Activated T-cell treated with anti-CD3 and anti-CD28 coated beads, Interleukin-2, amount 50 U/mL, for 1 hour (primary cell): Measurements from ENCODE around the gene PTPRC.
"Not testable (repeated sequence)": the region's sequence is repeated elsewhere in the genome, so short reads cannot be mapped to it uniquely, and the experiment has no call there.

ENCODE experiments used
- DNase-seq: peaks from one replicate; pipeline ENCODE4 v3.0.0-alpha.2; 2020

Gene PTPRC, protein sequence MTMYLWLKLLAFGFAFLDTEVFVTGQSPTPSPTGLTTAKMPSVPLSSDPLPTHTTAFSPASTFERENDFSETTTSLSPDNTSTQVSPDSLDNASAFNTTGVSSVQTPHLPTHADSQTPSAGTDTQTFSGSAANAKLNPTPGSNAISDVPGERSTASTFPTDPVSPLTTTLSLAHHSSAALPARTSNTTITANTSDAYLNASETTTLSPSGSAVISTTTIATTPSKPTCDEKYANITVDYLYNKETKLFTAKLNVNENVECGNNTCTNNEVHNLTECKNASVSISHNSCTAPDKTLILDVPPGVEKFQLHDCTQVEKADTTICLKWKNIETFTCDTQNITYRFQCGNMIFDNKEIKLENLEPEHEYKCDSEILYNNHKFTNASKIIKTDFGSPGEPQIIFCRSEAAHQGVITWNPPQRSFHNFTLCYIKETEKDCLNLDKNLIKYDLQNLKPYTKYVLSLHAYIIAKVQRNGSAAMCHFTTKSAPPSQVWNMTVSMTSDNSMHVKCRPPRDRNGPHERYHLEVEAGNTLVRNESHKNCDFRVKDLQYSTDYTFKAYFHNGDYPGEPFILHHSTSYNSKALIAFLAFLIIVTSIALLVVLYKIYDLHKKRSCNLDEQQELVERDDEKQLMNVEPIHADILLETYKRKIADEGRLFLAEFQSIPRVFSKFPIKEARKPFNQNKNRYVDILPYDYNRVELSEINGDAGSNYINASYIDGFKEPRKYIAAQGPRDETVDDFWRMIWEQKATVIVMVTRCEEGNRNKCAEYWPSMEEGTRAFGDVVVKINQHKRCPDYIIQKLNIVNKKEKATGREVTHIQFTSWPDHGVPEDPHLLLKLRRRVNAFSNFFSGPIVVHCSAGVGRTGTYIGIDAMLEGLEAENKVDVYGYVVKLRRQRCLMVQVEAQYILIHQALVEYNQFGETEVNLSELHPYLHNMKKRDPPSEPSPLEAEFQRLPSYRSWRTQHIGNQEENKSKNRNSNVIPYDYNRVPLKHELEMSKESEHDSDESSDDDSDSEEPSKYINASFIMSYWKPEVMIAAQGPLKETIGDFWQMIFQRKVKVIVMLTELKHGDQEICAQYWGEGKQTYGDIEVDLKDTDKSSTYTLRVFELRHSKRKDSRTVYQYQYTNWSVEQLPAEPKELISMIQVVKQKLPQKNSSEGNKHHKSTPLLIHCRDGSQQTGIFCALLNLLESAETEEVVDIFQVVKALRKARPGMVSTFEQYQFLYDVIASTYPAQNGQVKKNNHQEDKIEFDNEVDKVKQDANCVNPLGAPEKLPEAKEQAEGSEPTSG (N-terminal part only)

DNA sequence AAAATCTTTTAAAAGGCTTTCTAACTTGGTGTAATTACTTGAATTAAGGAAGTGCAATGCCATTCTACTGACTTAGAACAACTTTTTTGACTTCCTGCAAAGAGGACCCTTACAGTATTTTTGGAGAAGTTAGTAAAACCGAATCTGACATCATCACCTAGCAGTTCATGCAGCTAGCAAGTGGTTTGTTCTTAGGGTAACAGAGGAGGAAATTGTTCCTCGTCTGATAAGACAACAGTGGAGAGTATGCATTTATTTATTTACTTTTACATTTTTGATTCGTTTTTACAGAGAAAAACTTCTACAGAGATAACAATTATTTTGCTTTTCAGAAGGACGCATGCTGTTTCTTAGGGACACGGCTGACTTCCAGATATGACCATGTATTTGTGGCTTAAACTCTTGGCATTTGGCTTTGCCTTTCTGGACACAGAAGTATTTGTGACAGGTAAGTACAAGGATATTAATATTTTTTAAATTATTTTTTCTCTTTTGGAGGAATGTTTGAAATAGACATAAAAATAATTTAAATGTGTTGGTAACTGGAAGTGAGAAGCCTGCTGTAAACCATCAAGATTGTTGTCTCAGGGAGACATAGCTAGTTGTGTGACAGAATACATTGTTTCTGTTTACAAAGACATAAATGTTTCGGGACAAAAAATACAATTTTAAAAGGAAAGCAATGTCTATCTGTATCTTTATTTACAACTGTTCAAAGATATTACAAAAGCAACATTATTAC, at the start of gene PTPRC:
PTPRC (plus strand) TSS at position 147 of the 742 bp plus-strand sequence; CDS start at position 376, 229 bp downstream.
- DNase-seq = no peak

DNA sequence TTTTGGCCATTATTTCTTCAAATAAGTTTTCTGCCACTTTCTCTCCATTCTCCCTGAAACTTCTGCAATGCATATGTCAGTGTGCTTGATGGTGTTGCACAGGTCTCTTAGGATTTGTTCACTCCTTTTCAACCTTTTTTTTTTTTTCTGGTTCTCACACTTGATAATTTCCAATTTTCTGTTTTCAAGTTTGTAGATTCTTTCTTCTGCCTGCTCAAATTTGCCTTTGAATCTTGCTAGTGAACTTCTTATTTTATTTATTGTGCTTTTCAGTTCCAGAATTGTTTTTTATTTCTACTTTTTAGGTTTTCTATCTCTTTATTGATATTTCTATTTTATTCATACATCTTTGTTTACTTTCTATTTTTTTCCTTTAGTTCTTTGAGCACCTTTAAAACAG, 48.4 kb upstream of the PTPRC start:
- DNase-seq = no peak

DNA sequence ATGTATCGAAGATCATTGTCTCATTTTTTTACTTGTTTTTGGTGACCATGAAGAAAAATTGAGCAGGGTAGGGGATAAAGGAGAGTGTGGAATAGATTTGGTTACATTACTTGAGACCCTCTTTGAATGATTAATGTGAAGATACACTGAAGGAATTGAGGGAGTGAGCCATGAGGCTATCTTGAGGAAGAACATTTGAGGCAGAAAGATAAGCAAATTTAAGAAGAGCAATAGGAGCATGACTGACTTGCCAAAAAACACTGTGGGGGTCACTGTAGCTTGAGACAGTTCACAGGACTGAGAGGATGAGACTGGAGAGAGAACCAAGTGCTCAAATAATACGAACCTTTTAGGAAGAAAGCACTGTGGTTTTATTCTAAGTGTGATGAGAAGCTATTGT, 43.1 kb upstream of the PTPRC start:
- DNase-seq = no peak

DNA sequence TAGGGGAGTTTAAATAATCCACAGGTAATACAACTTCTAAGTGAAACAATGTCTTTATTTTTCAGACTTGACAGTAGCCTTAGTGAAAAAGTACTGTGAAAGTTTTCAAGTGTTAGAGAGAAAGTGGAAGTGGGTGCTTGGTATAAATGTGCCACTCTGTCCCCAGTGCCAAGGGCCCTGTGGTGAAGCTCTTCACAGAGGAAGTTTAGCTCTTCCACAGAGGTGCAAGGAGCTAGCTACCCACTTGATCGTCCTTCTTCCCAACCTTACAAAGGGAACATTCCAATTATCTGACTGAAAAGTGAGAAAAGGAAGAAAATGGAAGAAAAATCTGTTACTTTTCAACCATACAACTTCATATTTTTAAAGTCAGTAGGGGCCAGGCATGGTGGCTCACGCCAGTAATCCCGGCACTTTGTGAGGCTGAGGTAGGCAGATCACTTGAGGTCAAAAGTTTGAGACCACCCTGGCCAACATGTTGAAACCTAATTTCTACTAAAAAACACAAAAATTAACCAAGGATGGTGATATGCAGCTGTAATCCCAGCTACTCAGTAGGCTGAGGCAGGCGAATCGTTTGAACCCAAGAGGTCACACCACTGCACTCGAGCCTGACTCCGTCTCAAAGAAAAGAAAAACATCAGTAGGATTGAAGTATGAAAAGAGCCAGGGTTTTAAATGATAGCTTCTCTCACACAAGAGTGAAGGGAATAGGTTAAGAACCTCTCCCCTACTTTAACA, 41.0 kb upstream of the PTPRC start:
- no peak for DNase-seq

DNA sequence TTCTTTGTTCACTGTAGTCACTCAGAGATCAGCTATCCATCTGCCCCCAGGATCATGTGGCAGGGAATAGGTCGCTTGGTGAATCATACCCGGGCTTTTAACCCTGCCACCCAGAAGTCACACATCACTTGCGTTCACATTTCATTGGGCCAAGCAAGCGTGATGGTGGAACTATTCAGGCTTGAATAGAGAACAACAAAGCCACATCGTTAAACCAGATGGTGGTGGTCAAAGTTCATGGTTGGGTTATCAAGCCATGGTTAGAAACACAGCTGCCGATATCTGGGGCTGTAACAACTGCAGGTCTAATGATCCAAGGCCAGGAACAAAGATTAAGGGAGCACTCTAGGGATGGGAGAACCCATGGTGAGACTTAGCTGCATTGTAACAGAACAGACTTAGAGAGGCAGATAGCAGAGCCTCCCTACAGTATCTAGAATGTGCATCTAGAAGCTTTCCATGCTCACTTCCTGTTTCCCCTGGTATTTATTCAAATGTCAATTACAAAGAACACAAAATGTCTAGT, 40.0 kb upstream of the PTPRC start:
- DNase-seq = no peak

DNA sequence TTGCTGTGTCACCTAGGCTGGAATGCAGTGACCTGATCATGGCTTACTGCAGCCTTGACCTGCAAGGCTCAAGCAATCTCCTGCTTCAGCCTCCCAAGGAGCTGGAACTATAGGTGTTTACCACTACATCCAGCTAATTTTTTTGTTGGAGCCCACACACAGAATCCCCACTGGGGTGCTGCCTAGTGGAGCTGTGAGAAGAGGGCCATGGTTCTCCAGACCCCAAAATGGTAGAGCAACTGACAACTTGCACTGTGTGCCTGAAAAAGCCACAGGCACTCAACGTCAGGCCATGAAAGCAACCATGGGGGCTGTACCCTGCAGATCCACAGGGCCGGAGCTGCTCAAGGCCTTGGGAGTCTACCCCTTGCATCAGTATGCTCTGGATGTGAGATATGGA, 39.1 kb upstream of the PTPRC start:
- DNase-seq = no peak

DNA sequence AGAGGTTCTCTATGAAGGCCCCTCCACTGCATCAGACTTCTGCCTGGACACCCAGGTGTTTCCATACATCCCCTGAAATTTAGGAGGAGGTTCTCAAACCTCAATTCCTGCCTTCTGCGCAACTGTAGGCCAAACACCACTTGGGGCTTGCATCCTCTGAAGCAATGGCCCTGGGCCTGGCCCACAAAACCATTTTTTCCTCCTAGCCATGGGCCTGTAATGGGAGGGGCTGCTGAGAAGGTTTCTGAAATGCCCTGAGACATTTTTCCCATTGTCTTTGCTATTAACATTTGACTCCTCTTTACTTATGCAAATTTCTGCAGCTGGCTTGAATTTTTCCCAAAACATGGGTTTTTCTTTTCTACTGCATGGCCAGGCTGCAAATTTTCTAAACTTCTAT, 37.9 kb upstream of the PTPRC start:
- no peak for DNase-seq

DNA sequence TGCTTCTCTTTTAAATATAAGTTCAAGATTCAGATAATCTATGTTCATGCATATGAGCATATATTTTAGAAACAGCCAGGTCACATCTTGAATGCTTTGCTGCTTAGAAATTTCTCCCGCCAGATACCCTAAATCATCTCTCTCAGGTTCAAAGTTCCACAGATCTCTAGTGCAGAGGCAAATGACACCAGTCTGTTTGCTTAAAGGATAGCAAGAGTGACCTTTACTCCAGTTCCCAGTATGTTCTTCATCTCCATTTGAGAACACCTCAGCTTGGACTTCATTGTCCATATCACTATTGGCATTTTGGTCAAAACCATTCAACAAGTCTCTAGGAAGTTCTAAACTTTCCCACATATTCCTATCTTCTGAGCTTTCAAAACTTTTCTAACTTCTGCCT, 37.5 kb upstream of the PTPRC start:
- not testable (repeated sequence) for DNase-seq

DNA sequence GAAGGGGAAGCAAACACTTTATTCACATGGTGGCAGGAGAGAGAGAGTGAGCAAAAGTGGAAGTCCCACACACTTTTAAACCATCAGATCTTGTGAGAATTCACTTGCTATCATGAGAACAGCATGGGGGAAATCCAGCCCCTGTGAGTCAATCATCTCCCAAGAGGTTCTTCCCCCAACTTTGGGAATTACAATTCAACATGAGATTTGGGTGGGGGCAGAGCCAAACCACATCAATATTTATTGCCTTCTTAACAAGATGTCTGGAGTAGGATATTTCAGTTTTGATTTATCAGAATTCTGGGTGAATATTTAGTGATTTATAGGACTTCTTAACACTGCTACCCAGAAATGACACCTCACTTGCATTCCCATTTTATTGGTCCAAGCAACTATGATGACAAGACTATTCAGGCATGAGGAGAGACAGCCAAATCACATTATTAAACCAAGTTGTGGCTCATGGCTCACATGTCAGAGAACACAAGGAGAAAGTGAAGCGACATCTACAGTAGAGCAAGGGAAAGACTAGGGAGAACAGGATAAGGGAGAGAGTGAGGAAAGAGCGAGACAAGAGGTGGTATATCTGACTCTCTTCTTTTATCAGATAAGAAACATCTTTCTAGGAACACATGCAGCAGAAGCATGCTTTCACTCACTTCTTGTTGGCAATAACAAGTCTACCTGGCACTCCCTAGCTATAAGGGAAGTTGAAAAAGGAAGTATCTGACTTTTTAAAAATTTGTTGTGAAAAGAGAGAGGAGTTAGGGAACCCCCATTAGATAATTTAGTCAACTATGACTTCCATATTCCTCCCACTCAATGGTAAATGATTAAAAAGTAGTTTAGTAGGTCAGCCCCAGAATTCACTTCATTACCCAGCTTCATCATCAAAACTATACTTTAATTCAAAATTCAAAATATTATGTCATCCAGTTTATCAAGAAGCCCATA, 36.6 kb upstream of the PTPRC start:
- DNase-seq = no peak

DNA sequence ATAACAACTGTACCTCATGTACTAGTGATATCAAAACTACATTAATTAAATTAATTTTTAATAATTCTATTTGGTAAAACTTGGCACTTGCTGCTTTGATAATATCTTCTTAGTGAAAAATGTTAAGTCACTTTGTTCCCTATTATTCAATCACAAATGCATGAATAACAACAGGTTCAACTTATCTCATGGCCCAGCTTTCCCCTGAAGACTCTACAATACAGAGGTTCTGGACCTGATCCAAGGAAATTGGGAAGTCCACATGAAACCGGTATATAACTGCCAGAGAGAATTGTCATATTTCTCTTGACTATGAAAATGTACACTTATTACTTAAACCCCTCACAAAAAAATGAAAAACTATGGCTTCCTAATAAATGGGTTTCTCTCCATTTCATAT, 33.9 kb upstream of the PTPRC start:
- no peak for DNase-seq

DNA sequence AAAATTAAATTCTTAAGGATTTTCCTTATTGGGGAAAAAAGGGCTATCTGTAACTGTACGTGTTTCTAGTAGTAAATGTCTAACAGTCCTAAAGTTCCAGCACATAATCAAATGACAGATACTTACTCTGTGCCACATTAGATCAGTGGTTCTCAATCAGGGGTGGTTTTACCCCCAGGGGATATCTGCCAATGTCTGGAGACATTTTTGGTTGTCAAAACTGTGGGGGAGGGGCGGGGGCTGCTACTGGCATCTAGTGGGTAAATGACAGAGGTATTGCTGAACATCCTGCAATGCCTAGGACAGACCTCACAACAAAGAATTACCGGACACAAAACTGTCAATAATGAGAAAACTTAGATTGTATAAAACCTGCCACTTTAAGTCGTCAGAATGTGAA, 33.4 kb upstream of the PTPRC start:
- DNase-seq = no peak

DNA sequence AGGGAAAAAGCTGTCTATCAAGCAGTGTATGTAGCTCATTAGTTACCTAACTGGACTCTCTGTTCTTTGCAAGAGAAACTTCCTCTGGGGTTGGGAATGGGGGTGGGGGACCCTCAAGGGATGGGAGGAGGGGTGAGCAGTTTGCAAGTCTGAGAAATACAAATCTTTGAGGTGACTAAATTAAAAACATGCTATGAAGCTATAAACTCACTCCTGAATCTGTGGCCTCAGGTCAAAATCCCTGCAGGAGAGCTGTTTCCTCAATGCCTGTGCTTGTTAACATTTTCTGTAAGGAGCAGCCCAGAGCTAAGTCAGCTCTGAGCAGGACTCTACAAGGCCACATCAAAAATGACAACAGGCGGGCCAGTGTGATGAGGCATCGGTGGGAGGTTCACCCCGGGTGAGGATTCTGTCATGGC, 32.8 kb upstream of the PTPRC start:
- DNase-seq = no peak

DNA sequence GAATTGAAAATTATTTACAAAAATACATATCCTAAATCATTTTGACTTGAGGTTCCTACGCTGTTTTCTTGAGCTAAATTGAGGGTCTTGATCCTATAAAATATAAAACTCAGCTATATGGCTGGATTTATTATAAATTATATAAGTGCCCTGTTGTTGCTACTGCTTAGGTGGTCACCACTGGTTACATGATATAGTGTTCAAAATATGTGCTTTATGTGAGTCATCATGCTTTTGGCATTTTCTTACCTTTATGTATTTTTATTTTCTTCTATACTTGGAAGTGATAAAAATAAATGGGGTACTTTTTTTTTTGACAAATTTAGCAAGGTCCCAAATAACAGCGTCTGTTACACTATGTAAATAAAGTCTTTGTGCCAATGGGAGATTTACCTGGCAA, 31.1 kb upstream of the PTPRC start:
- DNase-seq = no peak

DNA sequence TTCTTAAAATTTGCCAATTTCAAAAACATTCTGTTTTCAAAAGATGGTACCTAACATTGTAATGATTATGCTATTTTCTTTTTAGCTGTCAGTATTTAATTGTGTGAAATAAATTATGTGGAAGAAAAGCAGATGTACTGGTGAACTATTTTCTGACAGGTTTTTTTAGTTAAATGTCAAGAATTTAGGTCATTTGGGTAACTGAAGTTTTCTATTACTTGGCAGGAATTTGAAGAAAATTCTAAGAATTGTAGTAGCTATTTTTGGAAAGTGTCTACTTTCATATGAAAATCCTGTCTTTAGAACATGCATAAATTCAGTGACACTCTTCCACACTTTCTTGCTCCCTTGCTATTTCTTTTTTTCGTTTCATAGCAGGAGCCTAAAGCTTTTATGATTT, 28.5 kb upstream of the PTPRC start:
- DNase-seq = no peak

DNA sequence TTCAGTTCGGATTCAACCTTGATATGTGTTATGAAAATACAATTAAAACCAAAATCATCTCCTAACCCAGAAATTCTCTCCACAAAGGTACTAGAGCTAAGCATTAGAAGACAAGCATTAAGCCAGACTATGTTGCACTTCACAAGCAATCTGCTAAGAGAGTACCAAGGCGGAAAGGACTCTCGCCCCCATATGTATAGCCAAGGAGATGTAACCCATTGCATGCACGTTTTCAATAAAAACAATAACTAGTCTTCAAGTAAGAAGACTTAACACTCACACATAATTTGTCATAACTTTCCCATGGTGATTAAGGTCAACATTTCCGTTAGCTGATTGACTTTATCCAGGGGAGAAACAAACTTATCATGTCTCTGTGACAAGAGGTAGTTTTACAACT, 27.6 kb upstream of the PTPRC start:
- no peak for DNase-seq

DNA sequence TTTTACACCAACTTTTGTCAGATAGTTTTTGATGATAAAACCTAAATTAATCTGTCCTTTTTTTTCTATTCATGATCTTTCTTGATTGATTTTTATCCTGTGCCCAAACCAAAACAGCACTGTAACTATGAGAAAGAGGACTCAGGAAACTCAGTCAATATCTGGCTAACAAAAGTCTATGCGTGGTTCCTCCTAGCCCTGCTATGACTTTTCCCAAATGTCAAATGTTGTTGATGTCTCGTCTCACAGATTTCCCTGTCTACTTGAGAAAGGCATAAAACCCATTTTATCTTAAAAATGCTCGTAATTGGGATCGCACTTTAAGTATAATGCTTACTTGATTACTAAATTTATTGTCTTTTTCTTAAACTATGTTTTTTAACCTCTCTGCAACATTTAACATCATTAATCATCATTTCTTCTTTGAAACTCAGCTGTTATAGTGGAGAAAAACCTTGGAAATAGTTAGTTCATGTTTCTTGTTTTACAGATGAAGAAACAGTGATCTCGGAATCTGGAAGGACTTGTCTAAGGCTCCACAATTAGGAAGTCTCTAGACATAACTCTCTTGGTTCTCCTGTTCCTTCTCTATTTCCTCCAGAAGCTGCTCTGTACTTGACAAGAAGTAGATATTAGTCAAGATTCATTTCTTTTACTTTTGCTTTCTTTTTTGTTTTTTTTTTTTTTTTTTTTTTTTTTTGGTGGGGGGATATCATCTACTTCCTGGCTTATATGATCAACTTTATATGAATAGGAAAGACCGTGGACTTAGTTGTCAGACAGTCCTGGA, 26.2 kb upstream of the PTPRC start:
- no peak for DNase-seq

DNA sequence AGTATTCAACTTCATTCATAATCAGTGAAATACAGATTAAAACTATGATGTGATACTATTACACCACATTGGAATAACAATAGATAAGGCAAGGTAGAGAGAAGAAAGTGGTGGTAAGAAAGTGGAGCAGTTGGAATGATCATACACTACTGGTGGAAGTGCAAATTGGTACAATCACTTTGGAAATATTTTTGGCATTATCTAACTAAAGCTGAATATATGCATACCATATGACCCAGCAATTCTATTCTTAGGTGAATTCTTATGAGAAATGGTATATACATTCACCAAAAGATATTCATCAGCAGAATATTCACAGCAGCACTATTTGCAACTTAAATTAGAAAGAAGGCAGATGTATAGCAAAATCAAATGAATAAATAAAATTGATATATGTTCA, 21.4 kb upstream of the PTPRC start:
- no peak for DNase-seq

DNA sequence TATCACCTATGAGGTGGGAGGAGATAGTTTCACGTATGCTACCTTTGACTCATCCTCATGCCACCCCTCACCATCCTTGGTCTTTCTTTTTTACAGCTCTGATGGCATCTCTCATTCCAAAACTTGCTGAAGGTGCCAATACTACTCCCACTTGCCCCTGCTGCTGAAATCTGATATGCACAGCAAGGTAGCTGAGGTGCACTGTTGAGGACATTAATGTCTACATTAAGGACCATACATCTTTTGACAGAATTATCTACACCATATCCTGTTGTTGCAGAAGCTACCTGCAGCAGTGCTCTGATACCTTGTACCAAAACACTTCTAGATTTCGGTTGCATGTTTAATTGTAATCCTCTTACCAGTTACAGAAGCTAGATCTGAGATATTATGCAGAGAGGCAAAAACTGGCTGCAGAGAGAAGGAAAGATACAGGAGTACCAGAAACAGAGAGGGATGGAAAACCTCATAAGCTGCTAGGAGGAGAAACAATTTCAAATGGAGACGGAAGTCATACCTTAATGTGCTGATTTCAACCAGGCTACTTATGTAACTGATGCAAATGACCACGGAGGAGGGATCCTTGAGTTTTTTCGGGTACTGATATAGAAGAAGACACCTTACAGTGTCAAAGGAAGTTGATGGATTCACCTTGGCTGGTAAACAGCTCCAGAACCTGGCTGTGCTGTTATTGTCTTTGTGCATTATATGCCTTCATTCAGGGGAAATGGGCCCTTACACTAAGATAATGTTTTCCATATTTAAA, 19.3 kb upstream of the PTPRC start:
- no peak for DNase-seq

DNA sequence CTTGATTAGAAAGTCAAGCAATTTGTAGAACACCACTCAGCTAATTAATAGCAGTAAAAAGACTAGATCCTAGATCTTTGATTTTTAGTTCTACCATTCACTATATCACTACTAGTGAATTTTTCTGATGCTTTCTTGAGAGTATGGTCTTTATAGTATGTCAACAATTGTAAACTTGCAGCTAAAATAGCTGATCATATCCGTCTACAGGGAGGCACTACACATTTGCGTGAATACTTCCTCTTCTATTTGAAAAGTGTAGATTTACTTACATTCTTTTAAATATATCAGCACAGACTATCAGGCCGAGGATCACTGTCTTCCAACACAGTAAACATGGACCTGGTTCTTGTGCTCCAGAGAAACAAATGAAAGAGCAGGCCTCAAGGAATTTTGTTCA, 18.6 kb upstream of the PTPRC start:
- DNase-seq = no peak
